Activated T-cell treated with anti-CD3 and anti-CD28 coated beads, Interleukin-2, amount 50 U/mL, for 72 hours (primary cell): ENCODE results near the gene MSL1. TPM values are rescaled to one million over a fixed set of nuclear protein-coding genes. Genes with fewer than 3 reads are reported as not detected.
"Not testable (repeated sequence)": the region's sequence is repeated elsewhere in the genome, so short reads cannot be mapped to it uniquely, and the experiment has no call there.

Experiments used
- ATAC-seq, 2 donors: fragments of 150-1000 bp; cut with Tn5 transposase; replicated peaks in 1 of 2; 2 replicates each; pipeline ENCODE4 v1.10.0; 2021; ENCODE audit warnings: moderate library complexity in 2 of 2, mild to moderate bottlenecking in 1 of 2
- DNase-seq, 2 donors: peaks; one replicate each; pipeline ENCODE4 v3.0.0; 2021 to 2022; ENCODE audit warnings: mixed read lengths in 1 of 2
- H3K27ac Mint-ChIP-seq: one replicate; pipeline ENCODE4 v1.8.0; 2022; ENCODE audit warnings: mild to moderate bottlenecking, moderate library complexity, mixed read lengths
- H3K27me3 Mint-ChIP-seq: one replicate; pipeline ENCODE4 v1.8.0; 2022; ENCODE audit warnings: low read depth, mixed read lengths
- H3K36me3 Mint-ChIP-seq, 2 donors: one replicate each; pipeline ENCODE4 v1.8.0; 2022; ENCODE audit warnings: mixed read lengths in 2 of 2, mild to moderate bottlenecking in 1 of 2; ENCODE audit not compliant: insufficient read depth in 2 of 2
- H3K4me1 Mint-ChIP-seq: one replicate; pipeline ENCODE4 v1.8.0; 2022; ENCODE audit warnings: low read depth, mixed read lengths
- H3K4me3 Mint-ChIP-seq, 2 donors: one replicate each; pipeline ENCODE4 v1.8.0; 2022; ENCODE audit warnings: mild to moderate bottlenecking in 2 of 2, mixed read lengths in 2 of 2, moderate library complexity in 2 of 2
- H3K9me3 Mint-ChIP-seq, 2 donors: one replicate each; pipeline ENCODE4 v1.8.0; 2022; ENCODE audit warnings: mixed read lengths in 2 of 2
- total RNA-seq, 2 donors: library from RNA; stranded (reverse); gene quantifications; one replicate each; pipeline ENCODE4 v1.2.3, GENCODE V29; 2022

The MSL1 gene
- total RNA-seq, 2 donors from 2014 or later, result 115 to 121 TPM

DNA sequence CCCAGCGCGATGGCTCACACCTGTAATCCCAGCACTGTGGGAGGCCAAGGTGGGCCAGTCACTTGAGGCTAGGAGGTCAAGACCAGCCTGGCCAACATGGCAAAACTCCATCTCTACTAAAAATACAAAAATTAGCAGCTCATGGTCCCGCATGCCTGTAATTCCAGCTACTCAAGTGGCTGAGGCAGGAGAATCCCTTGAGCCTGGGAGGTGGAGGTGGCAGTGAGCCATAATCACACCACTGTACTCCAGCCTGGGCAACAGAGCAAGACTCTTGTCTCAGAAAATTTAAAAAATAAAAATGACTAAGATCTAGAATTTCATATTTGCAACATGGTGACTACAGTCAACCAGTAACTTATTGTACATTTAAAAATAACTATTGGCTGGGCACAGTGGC lies 21.4 kb downstream of the MSL1 start:
- not testable (repeated sequence) for H3K9me3 Mint-ChIP-seq, DNase-seq, ATAC-seq, H3K27me3 Mint-ChIP-seq
- Mint-ChIP-seq H3K27ac (peak overlapping the region; percentile 36), H3K4me1 (peaks cover 52% of the 10 kb centered on the region), H3K36me3 (peaks cover 14 to 24% of the 10 kb centered on the region in 2 donors), H3K4me3 (peak overlapping the region in 1 of 2 donors; percentile 44)

DNA sequence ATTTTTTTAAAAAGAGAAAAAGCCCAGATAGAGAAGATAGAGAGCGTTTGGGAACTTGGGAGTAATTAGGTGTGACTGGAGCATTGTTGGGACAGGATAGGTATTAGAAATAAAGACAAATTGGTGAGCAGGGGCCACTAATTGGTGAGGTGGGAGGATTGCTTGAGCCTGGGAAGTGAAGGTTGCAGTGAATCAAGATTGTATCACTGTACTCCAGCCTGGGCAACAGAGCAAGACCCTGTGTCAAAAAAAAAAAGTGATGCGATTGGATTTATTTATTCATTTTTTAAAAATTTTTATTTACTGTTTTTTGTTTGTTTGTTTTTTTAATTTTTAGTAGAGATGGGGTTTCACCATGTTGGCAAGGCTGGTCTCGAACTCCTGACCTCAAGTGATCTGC lies 23.7 kb downstream of the MSL1 start:
- no peaks in the 10 kb centered on the region for H3K27me3 Mint-ChIP-seq
- no peak for ATAC-seq
- H3K27ac Mint-ChIP-seq, result no peak overlapping the region
- peaks cover 17 to 39% of the 10 kb centered on the region in 2 donors for H3K36me3 Mint-ChIP-seq
- H3K4me3 Mint-ChIP-seq, result no peak overlapping the region
- no peaks in the 10 kb centered on the region for H3K9me3 Mint-ChIP-seq
- no peak for DNase-seq
- H3K4me1 Mint-ChIP-seq, result peaks cover 50% of the 10 kb centered on the region

DNA sequence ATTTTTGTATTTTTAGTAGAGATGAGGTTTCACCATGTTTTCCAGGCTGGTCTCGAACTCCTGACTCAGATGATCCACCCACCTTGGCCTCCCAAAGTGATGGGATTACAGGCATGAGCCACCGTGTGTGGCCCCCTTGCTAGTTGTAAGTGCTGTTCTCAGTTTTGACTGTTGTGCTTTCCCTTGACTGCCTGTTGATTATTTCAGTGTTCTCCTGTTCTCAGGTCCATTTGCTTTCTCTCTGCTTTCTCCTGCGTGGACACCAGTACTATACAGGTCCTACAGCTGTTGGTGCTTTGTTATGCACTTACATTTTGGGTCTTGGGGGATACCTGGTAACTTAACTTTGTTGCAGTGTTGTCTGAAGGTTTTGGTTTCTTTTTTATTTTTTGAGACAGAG lies 26.8 kb downstream of the MSL1 start:
- H3K27me3 Mint-ChIP-seq, result no peaks in the 10 kb centered on the region
- H3K4me3 Mint-ChIP-seq, result peak overlapping the region in 1 of 2 donors; percentile 15
- H3K27ac Mint-ChIP-seq, result peak overlapping the region; percentile 16
- peaks cover 52% of the 10 kb centered on the region for H3K4me1 Mint-ChIP-seq
- DNase-seq (no peak), ATAC-seq (no peak)
- peaks cover 12 to 32% of the 10 kb centered on the region in 2 donors for H3K36me3 Mint-ChIP-seq
- H3K9me3 Mint-ChIP-seq, result peaks cover 2% of the 10 kb centered on the region in 2 donors

DNA sequence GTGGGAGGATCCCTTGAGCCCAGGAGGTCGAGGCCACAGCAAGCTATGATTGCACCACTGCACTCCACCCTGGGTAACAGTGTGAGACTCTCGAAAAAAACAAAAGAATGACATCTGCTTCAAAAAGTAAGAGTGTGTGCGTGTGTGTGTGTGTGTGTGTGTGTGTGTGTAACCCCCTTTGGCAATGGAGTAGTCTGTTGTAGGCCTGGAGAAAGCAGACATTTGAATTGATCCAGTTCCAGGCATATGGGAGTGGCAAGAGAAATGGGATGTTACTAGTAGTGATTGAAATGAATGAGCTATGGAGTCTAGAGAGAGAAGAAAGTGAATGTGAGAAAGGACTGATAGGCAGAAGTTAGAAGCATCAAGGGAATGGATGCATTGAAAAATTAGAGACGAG lies 28.5 kb downstream of the MSL1 start:
- Mint-ChIP-seq H3K9me3 (peaks cover 2% of the 10 kb centered on the region in 2 donors), H3K4me1 (peaks cover 65% of the 10 kb centered on the region), H3K4me3 (no peak overlapping the region), H3K27me3 (no peaks in the 10 kb centered on the region), H3K36me3 (peaks cover 16 to 34% of the 10 kb centered on the region in 2 donors), H3K27ac (peak overlapping the region; percentile 25)
- ATAC-seq (no peak), DNase-seq (no peak)

DNA sequence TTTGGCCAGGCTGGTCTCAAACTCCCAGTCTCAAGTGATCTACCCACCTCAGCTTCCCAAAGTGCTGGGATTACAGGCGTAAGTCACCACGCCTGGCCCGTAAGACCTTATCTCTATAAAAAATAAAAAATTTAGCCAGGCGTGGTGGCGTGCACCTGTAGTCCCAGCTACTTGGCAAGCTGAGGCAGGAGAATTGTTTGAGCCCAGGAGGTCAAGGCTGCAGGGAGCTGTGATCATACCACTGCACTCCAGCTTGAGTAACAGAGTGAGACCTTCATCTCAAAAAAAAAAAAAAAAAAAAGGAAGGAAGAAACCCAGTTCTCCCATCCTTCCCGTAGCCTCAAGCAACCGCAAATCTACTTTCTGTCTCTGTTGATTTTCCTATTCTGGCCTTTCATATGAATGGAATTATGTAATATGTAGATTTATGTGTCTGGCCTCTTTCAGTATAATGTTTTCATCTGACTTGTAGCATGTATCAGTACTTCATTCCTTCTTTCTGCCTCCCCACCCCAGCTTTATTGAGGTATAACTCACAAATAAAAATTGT lies 29.7 kb downstream of the MSL1 start:
- Mint-ChIP-seq H3K4me1 (peaks cover 66% of the 10 kb centered on the region), H3K27me3 (no peaks in the 10 kb centered on the region), H3K4me3 (no peak overlapping the region), H3K36me3 (peaks cover 14 to 33% of the 10 kb centered on the region in 2 donors), H3K27ac (peak overlapping the region; percentile 86), H3K9me3 (peaks cover 2% of the 10 kb centered on the region in 2 donors)
- no peak for ATAC-seq
- DNase-seq, result no peak

DNA sequence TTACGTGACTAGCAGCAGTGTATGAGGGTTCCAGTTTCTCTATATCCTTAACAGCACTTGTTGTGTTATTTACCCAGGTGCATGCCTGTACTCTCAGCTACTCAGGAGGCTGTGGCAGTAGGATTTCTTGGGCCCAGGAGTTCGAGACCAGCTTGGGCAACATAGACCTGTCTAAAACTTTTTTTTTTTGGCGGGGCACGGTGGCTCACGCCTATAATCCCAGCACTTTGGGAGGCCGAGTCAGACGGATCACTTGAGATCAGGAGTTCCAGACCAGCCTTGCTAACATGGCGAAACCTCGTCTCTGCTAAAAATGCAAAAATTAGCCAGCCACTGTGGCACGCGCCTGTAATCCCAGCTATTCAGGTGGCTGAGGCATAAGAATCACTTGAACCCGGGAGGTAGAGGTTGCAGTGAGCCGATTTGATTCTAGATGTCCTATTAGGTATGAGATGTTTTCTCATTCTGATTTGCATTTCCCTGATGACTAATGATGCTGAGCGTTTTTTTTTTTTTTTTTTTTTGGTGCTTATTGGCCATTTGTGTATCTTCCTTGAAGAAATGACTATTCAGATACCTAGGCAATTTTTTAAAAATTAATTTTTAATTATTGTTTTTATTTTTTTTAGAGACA lies 31.9 kb downstream of the MSL1 start:
- peak overlapping the region; percentile 100 for H3K27ac Mint-ChIP-seq
- ATAC-seq (peak; percentile 28 to 41), DNase-seq (peak; percentile 35 to 51)
- no peaks in the 10 kb centered on the region for H3K27me3 Mint-ChIP-seq
- H3K4me3 Mint-ChIP-seq, result peak overlapping the region; percentile 40 to 91
- H3K9me3 Mint-ChIP-seq, result peaks cover 2% of the 10 kb centered on the region in 2 donors
- H3K4me1 Mint-ChIP-seq, result peaks cover 51% of the 10 kb centered on the region
- peaks cover 11 to 31% of the 10 kb centered on the region in 2 donors for H3K36me3 Mint-ChIP-seq

DNA sequence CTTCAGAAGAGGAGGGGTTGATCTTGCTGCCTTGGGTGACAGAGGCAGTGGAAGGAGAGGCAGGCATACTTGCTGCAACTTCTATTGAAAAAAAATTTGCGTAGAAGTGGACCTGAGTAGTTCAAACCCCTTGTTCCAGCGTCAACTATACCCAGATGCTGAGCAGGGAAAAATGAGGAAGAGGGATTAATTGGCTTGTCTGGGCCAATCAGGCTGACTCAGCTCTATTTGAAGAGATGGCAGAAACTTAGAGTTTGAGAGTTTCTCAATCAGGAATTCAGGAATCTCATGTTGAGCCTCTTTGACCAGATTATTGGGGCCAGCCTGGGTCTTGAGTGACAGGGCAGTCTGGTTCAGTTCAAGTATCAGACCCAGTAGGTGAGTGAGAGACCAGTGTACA lies 36.2 kb downstream of the MSL1 start:
- H3K4me3 Mint-ChIP-seq, result no peak overlapping the region
- peaks cover 34% of the 10 kb centered on the region for H3K4me1 Mint-ChIP-seq
- ATAC-seq, result no peak
- H3K27ac Mint-ChIP-seq, result peak overlapping the region; percentile 74
- no peaks in the 10 kb centered on the region for H3K27me3 Mint-ChIP-seq
- H3K9me3 Mint-ChIP-seq, result peaks cover 2% of the 10 kb centered on the region in 2 donors
- H3K36me3 Mint-ChIP-seq, result peaks cover 12 to 19% of the 10 kb centered on the region in 2 donors
- DNase-seq, result no peak

DNA sequence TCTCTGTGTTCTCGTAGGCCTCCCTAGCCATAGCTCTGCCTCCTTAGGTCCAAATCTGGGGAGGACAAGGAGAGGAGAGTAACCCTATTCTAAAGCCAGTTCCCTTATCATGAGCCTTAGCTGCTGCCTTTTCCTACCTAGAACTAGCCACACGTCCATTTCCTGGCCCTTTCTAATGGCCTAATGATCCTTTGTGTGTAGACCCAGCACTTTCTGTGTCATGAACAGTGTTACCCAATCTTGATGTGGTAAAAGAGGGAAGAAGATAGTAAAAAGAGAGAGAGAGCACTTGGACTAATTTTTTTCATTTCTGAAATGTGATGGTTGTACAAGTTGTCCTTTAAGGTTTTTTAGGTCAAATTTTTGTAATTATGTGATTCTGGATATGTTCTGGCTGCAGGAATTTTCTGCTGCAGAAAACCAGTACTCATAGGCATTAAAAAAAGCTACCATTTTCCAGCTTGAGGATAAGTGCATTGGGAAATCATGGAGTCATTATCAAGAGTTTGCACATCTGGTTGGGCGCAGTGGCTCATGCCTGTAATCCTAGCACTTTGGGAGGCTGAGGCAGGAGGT lies 36.8 kb downstream of the MSL1 start:
- no peak for DNase-seq
- Mint-ChIP-seq H3K36me3 (peaks cover 10 to 21% of the 10 kb centered on the region in 2 donors), H3K27ac (no peak overlapping the region), H3K27me3 (no peaks in the 10 kb centered on the region), H3K9me3 (no peaks in the 10 kb centered on the region), H3K4me3 (no peak overlapping the region), H3K4me1 (peaks cover 28% of the 10 kb centered on the region)
- ATAC-seq, result no peak

DNA sequence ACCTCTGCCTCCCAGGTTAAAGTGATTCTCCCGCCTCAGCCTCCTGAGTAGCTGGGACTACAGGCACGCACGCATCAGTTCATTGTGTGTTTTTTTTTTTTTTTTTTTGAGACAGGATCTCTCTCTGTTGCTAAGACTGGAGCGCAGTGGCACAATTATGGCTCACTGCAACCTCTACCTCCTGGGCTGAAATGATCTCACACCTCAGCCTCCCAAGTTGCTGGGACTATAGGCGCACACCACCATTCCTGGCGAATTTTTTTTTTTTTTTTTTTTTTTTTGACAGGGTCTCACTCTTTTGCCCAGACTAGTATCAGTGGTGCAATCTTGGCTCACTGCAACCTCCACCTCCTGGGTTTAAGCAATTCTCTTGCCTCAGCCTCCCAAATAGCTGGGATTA lies 37.7 kb downstream of the MSL1 start:
- DNase-seq (no peak), ATAC-seq (no peak)
- Mint-ChIP-seq H3K4me1 (peaks cover 20% of the 10 kb centered on the region), H3K36me3 (peaks cover 7 to 22% of the 10 kb centered on the region in 2 donors), H3K9me3 (no peaks in the 10 kb centered on the region), H3K27ac (no peak overlapping the region), H3K4me3 (no peak overlapping the region), H3K27me3 (no peaks in the 10 kb centered on the region)

DNA sequence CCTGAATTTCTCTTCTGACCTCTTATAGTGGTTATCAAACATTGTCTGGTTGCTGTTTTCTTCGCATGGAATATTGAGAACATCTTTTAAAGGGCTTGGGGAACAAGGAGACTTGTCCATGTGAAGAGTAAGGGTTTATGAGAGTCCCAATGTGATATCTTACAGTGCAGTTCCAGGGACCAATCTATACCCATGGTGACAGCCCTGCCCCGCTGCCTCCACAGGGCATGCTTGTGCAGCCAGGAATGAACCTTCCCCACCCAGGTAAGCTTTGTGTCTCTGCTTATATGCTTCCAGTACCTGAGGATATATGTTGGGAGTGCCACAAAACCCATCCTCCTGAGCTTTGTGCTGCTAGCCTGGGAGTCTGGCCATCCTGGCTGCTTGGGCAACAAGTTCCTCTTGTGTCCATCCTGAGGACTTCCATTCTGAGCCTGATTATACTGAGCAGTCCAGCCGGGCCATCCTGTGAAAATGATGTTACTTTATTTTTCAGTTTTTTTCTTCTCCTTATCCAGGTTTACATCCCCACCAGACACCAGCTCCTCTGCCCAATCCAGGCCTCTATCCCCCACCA lies 46.0 kb downstream of the MSL1 start:
- H3K27ac Mint-ChIP-seq, result peak overlapping the region; percentile 91
- no peak overlapping the region for H3K4me3 Mint-ChIP-seq
- peaks cover 7 to 33% of the 10 kb centered on the region in 2 donors for H3K36me3 Mint-ChIP-seq
- H3K9me3 Mint-ChIP-seq, result no peaks in the 10 kb centered on the region
- H3K4me1 Mint-ChIP-seq, result no peaks in the 10 kb centered on the region
- no peaks in the 10 kb centered on the region for H3K27me3 Mint-ChIP-seq
- ATAC-seq, result no peak
- DNase-seq, result no peak

DNA sequence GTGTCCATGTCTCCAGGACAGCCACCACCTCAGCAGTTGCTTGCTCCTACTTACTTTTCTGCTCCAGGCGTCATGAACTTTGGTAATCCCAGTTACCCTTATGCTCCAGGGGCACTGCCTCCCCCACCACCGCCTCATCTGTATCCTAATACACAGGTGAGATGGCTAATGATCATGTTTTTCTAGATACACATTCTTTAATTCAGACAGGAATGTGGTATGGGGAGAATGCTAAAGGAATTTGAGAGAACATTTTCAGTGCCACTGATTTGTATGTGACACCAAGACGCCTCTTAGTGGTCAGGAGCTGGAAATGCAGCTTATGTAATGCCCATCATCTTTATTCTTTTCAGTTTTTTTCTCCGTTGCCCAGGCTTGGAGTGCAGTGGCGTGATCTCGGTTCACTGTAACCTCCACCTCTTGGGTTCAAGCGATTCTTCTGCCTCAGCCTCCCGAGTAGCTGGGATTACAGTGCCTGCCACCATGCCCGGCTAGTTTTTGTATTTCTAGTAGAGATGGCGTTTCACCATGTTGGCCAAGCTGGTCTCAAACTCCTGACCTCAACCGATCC lies 46.6 kb downstream of the MSL1 start:
- DNase-seq, result peak in 1 of 2 donors; percentile 34
- peak overlapping the region; percentile 91 for H3K27ac Mint-ChIP-seq
- no peaks in the 10 kb centered on the region for H3K9me3 Mint-ChIP-seq
- no peaks in the 10 kb centered on the region for H3K4me1 Mint-ChIP-seq
- no peaks in the 10 kb centered on the region for H3K27me3 Mint-ChIP-seq
- no peak overlapping the region for H3K4me3 Mint-ChIP-seq
- ATAC-seq, result peak; percentile 39 to 51
- H3K36me3 Mint-ChIP-seq, result peaks cover 7 to 31% of the 10 kb centered on the region in 2 donors

DNA sequence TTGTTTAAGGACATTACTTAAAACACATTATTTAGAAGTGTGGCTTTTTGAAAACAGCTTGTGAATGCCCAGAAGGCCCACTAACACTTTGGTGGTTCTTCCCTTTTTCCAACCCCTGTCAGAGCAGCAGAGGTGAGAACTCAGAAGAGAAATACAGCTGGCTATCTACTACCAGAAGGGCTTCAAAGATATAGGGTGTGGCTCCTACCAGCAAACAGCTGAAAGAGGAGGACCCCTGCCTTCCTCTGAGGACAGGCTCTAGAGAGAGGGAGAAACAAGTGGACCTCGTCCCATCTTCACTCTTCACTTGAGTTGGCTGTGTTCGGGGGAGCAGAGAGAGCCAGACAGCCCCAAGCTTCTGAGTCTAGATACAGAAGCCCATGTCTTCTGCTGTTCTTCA lies 48.6 kb downstream of the MSL1 start:
- H3K27ac Mint-ChIP-seq, result no peak overlapping the region
- no peaks in the 10 kb centered on the region for H3K27me3 Mint-ChIP-seq
- peaks cover 7 to 29% of the 10 kb centered on the region in 2 donors for H3K36me3 Mint-ChIP-seq
- DNase-seq, result no peak
- no peak for ATAC-seq
- no peak overlapping the region for H3K4me3 Mint-ChIP-seq
- no peaks in the 10 kb centered on the region for H3K9me3 Mint-ChIP-seq
- H3K4me1 Mint-ChIP-seq, result no peaks in the 10 kb centered on the region

DNA sequence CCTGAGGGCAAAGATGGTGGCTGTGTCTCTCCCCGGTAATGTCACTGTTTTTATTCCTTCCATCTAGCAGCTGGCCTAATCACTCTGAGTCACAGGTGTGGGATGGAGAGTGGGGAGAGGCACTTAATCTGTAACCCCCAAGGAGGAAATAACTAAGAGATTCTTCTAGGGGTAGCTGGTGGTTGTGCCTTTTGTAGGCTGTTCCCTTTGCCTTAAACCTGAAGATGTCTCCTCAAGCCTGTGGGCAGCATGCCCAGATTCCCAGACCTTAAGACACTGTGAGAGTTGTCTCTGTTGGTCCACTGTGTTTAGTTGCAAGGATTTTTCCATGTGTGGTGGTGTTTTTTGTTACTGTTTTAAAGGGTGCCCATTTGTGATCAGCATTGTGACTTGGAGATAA lies 50.0 kb downstream of the MSL1 start:
- H3K27me3 Mint-ChIP-seq, result no peaks in the 10 kb centered on the region
- H3K4me3 Mint-ChIP-seq, result no peak overlapping the region
- H3K27ac Mint-ChIP-seq, result no peak overlapping the region
- DNase-seq (no peak), ATAC-seq (no peak)
- H3K9me3 Mint-ChIP-seq, result no peaks in the 10 kb centered on the region
- peaks cover 3% of the 10 kb centered on the region for H3K4me1 Mint-ChIP-seq
- H3K36me3 Mint-ChIP-seq, result peaks cover 10 to 34% of the 10 kb centered on the region in 2 donors
